Body of pancreas (tissue), 4 donors: ENCODE results near the gene CADM2. TPM values are rescaled to one million over a fixed set of nuclear protein-coding genes. Genes with fewer than 3 reads are reported as not detected.

Experiments used
- ATAC-seq: fragments of 150-250 bp; one replicate; pipeline ENCODE4 v1.9.1; 2016
- DNase-seq, 4 donors: peaks; one replicate each; pipeline ENCODE4 v3.0.0-alpha.2; 2019
- H3K27ac ChIP-seq, 4 donors: fragments of 200-600 bp; sonication (generic); 1 replicate in 3 of 4; 2 replicates in 1 of 4; pipeline versions ENCODE4 v1.5.1 to v1.6.1; 2016 to 2019; ENCODE audit warnings: mild to moderate bottlenecking in 1 of 4, mixed read lengths in 1 of 4, moderate library complexity in 1 of 4
- H3K27me3 ChIP-seq, 2 donors: fragments of 200-600 bp; sonication (generic); one replicate each; pipeline ENCODE4 v1.6.0; 2016; ENCODE audit warnings: mild to moderate bottlenecking in 1 of 2
- H3K36me3 ChIP-seq, 2 donors: fragments of 200-600 bp; sonication (generic); replicated peaks in 1 of 2; 2 replicates each; pipeline ENCODE4 v1.5.1; 2016; ENCODE audit warnings: low read depth in 2 of 2; ENCODE audit not compliant: insufficient read depth in 1 of 2
- H3K4me1 ChIP-seq: fragments of 200-600 bp; sonication (generic); one replicate; pipeline ENCODE4 v1.6.0; 2016
- H3K4me3 ChIP-seq, 2 donors: fragments of 200-600 bp; sonication (generic); 1 replicate in 1 of 2; 2 replicates in 1 of 2; pipeline ENCODE4 v1.5.1; 2016 to 2019
- H3K9me3 ChIP-seq, 3 donors: fragments of 200-600 bp; sonication (generic); 1 replicate in 2 of 3; 2 replicates in 1 of 3; pipeline ENCODE4 v1.5.1; 2016
- POLR2A ChIP-seq, 3 donors: fragments of 450-650 bp; IDR thresholded peaks; one replicate each; pipeline ENCODE4 v1.6.1; 2016; ENCODE audit warnings: antibody characterized with exemption in 3 of 3, mild to moderate bottlenecking in 2 of 3
- WGBS, 2 donors: methylation state at CpG; one replicate each; pipeline ENCODE4 v1.1.5; 2017; 5-methylcytosine and 5-hydroxymethylcytosine counted together
- intact Hi-C: fragments of 100-400 bp; cut with DNase I; formaldehyde crosslinking; loops from one replicate; pipeline ENCODE4 v1.15.1; 2023
- total RNA-seq, 2 donors: library from RNA; depleted of rRNA; stranded (reverse); fragments of >200 nt; gene quantifications; one replicate each; pipeline ENCODE4 v1.1.0, GENCODE V29; 2016
- TF ChIP-seq, protein P1 (sequence below), 7 experiments: fragments of 450-650 bp in 4 of 7; fragments of 200-600 bp in 3 of 7; sonication (generic) in 3 of 7; IDR thresholded peaks; one replicate each; pipeline ENCODE4 v1.5.1; 2016 to 2019; ENCODE audit warnings: antibody characterized with exemption in 7 of 7

CADM2 gene
- total RNA-seq, 2 donors from 2014 or later: 0.26 to 1.3 TPM

DNA sequence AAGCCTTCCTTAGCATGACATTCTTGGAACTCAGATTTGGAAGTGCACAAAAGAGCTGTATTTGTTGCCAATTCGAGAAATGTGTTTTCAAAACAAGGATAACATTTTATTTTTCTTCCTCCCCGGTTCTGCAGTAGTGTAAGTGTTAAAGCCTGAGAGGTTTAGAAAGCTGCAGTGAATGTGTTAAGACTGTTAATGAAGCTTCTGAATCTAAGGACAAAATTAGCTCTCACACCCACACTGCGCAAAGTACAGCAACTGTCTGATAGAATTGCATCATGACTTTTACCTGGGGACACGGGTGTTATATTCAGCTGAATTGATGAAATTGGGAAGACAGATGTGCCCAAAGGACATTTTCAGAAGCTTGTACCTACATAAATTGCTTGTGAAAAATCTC is 344.4 kb downstream of the CADM2 start:
- intact Hi-C loops: no loop called here
- TF ChIP-seq, protein P1, sequence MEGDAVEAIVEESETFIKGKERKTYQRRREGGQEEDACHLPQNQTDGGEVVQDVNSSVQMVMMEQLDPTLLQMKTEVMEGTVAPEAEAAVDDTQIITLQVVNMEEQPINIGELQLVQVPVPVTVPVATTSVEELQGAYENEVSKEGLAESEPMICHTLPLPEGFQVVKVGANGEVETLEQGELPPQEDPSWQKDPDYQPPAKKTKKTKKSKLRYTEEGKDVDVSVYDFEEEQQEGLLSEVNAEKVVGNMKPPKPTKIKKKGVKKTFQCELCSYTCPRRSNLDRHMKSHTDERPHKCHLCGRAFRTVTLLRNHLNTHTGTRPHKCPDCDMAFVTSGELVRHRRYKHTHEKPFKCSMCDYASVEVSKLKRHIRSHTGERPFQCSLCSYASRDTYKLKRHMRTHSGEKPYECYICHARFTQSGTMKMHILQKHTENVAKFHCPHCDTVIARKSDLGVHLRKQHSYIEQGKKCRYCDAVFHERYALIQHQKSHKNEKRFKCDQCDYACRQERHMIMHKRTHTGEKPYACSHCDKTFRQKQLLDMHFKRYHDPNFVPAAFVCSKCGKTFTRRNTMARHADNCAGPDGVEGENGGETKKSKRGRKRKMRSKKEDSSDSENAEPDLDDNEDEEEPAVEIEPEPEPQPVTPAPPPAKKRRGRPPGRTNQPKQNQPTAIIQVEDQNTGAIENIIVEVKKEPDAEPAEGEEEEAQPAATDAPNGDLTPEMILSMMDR (IDR thresholded peaks at IDR 0.05): no peak
- no peaks in the 10 kb centered on the region for H3K4me1 ChIP-seq
- H3K4me3 ChIP-seq: no peak overlapping the region
- H3K36me3 ChIP-seq: no peaks in the 10 kb centered on the region
- DNase-seq: no peak
- ATAC-seq: no peak
- WGBS, 2 donors: 68 to 72% methylated on average over 4 of the region's 4 CpGs
- no peak overlapping the region for H3K27ac ChIP-seq
- no peaks in the 10 kb centered on the region for H3K27me3 ChIP-seq
- H3K9me3 ChIP-seq: no peaks in the 10 kb centered on the region

DNA sequence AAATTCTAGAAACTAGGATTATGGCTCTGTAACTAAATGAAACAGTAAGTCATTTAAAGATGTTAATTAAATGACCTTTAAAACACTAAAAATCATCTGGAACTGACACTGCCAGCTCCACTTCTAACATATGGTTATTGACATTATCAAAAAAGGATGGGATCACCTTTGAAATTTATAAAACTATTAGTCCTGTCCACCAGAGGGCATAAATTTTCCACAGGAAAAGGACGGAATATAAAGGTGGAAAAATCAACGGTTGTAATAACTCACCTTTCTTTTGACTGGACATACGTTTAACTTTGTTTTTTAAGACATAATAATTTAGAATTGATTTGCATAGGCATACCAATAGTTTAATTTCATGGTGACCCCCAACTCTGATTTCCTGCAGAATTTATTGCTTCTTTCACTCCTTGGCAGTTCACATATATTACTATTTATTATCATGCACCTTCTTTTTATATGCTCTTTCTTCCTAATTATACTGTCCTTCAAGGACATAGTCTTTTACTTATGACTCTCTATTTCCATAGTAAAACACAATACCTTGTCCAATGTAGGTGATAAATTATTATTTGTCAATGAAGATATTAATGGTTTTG is 345.7 kb downstream of the CADM2 start:
- H3K36me3 ChIP-seq: no peaks in the 10 kb centered on the region
- TF ChIP-seq, protein P1 (IDR thresholded peaks at IDR 0.05): peak in 5 of 7 experiments; percentile 22 to 40 (median 36)
- no peak for TF ChIP-seq POLR2A (IDR thresholded peaks at IDR 0.05)
- H3K27me3 ChIP-seq: no peaks in the 10 kb centered on the region
- H3K27ac ChIP-seq: no peak overlapping the region
- H3K4me1 ChIP-seq: no peaks in the 10 kb centered on the region
- 13 to 17% methylated on average over 3 of the region's 3 CpGs for WGBS, 2 donors
- DNase-seq (no peak), ATAC-seq (no peak)
- H3K9me3 ChIP-seq: no peaks in the 10 kb centered on the region
- intact Hi-C loops: no loop called here
- no peak overlapping the region for H3K4me3 ChIP-seq

DNA sequence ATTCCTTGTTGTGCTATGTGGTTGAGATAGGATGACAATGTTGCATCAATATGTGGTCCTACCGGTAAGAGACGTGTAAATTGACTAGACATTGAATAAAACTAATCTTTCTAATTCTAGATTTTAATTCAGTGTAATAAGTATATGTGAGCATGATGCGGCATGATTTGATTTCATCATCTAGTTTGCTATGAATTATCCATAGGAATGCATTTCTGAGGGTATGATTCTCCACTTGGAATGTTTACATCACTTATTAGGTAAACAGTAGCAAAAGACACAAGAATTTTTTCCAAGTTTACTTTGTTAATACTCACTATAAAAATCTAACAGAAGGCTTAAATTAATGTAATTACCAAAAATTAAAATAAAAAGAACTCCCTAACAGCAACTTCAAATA is 353.5 kb downstream of the CADM2 start:
- intact Hi-C loops: no loop called here
- DNase-seq (no peak), ATAC-seq (no peak)
- Histone ChIP-seq H3K4me1 (no peaks in the 10 kb centered on the region), H3K36me3 (no peaks in the 10 kb centered on the region), H3K27me3 (no peaks in the 10 kb centered on the region), H3K27ac (no peak overlapping the region), H3K4me3 (no peak overlapping the region), H3K9me3 (no peaks in the 10 kb centered on the region)
- no peak for TF ChIP-seq POLR2A (IDR thresholded peaks at IDR 0.05)
- TF ChIP-seq, protein P1 (IDR thresholded peaks at IDR 0.05): no peak
- 70 to 90% methylated on average over 3 of the region's 3 CpGs for WGBS, 2 donors

DNA sequence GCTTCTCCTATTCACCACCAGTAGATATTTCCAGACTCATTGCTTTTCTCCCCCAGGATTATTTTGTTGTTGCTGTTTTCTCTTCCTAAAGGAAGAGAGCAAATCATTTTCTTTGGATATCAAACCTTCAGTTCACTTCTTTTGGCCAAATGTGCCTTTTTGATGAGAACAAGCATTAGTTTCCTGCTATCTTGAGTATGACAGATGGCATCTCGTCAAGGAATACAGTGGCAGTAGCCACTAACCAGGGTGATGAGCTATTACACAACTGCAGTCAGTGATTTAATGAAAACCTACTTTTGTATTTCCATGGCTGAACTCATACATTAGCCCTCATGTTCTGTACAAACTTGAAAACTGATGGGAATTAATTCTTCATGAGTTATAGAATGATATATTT is 354.6 kb downstream of the CADM2 start:
- no peak overlapping the region for H3K4me3 ChIP-seq
- intact Hi-C loops: no loop called here
- H3K4me1 ChIP-seq: no peaks in the 10 kb centered on the region
- WGBS, 2 donors: 30 to 41% methylated on average over 1 of the region's 1 CpG
- no peak overlapping the region for H3K27ac ChIP-seq
- H3K36me3 ChIP-seq: no peaks in the 10 kb centered on the region
- TF ChIP-seq, protein P1 (IDR thresholded peaks at IDR 0.05): no peak
- TF ChIP-seq POLR2A (IDR thresholded peaks at IDR 0.05): no peak
- no peaks in the 10 kb centered on the region for H3K9me3 ChIP-seq
- DNase-seq (no peak), ATAC-seq (no peak)
- H3K27me3 ChIP-seq: no peaks in the 10 kb centered on the region

DNA sequence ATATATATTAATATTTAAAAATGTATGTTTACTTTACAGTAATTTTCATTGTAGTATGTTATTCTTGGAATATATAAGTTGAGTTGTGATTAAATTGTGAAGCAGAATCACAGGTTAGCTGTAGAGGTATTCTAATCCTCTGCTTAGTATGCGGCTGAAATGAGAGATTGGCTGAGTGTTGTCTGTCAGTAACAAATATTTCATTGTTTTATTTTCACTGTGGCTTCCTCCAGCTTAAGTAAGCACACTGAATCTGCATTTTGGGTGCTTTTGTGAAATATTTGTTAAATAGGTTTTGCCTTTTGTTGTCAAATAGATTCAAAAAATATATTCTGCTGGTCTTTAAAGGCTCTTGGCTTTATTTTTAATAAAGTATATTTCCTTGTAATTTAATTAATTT is 357.5 kb downstream of the CADM2 start:
- no peak overlapping the region for H3K27ac ChIP-seq
- H3K9me3 ChIP-seq: no peaks in the 10 kb centered on the region
- TF ChIP-seq, protein P1 (IDR thresholded peaks at IDR 0.05): no peak
- no peak for TF ChIP-seq POLR2A (IDR thresholded peaks at IDR 0.05)
- ATAC-seq: no peak
- H3K27me3 ChIP-seq: no peaks in the 10 kb centered on the region
- H3K4me3 ChIP-seq: no peak overlapping the region
- no peaks in the 10 kb centered on the region for H3K4me1 ChIP-seq
- intact Hi-C loops: no loop called here
- no peak for DNase-seq
- no peaks in the 10 kb centered on the region for H3K36me3 ChIP-seq
- WGBS, 2 donors: 66 to 75% methylated on average over 1 of the region's 1 CpG
